HUES48 (cell line): ENCODE measurements around the gene CEP55.
A peak's percentile ranks its signal among the peaks of the same experiment; 100 is the strongest.

Experiments
- H3K27ac ChIP-seq: one replicate; pipeline ENCODE4 v1.7.0; 2013; ENCODE audit warnings: low read depth, low read length, inconsistent platforms
- H3K27me3 ChIP-seq: 2 replicates; pipeline ENCODE4 v1.6.1; 2013; ENCODE audit warnings: mild to moderate bottlenecking, low read length; ENCODE audit not compliant: control insufficient read depth, insufficient read depth
- H3K36me3 ChIP-seq: 2 replicates; pipeline ENCODE4 v1.6.1; 2013; ENCODE audit warnings: low read length; ENCODE audit not compliant: control insufficient read depth, insufficient read depth
- H3K4me1 ChIP-seq: 2 replicates; pipeline ENCODE4 v1.6.1; 2013; ENCODE audit warnings: mild to moderate bottlenecking, low read length; ENCODE audit not compliant: control insufficient read depth, insufficient read depth
- H3K4me3 ChIP-seq: 2 replicates; pipeline ENCODE4 v1.5.1; 2013; ENCODE audit warnings: mild to moderate bottlenecking, low read depth, low read length
- H3K9ac ChIP-seq: 2 replicates; pipeline ENCODE4 v1.6.1; 2013; ENCODE audit warnings: mild to moderate bottlenecking, low read depth, low read length, moderate library complexity
- H3K9me3 ChIP-seq: 2 replicates; pipeline ENCODE4 v1.6.1; 2013; ENCODE audit warnings: low read length; ENCODE audit not compliant: control insufficient read depth, insufficient read depth

Gene CEP55

GRCh38 chr10:93566435-93567276 lies 70.2 kb downstream of the CEP55 start, which contains the start of gene FFAR4:
Gene FFAR4, plus strand, starts transcription at chr10:93566665. Its CDS starts 56 bp downstream, at chr10:93566721.
- Histone ChIP-seq H3K4me1 (peaks cover 20% of the 10 kb centered on the region), H3K9ac (no peak within 1 kb of the TSS), H3K36me3 (no peaks in the 10 kb centered on the region), H3K4me3 (peak within 1 kb of the TSS; percentile 72), H3K9me3 (no peaks in the 10 kb centered on the region), H3K27me3 (peaks cover 88% of the 10 kb centered on the region), H3K27ac (no peak within 1 kb of the TSS)

- Histone ChIP-seq H3K27ac (no peak overlapping the region), H3K4me1 (peaks cover 20% of the 10 kb centered on the region), H3K36me3 (no peaks in the 10 kb centered on the region), H3K9me3 (no peaks in the 10 kb centered on the region), H3K9ac (no peak overlapping the region), H3K27me3 (peaks cover 89% of the 10 kb centered on the region), H3K4me3 (peak overlapping the region; percentile 72)
These were observed 71.1 kb downstream of the CEP55 start for GRCh38 chr10:93567277-93568104.

DNA sequence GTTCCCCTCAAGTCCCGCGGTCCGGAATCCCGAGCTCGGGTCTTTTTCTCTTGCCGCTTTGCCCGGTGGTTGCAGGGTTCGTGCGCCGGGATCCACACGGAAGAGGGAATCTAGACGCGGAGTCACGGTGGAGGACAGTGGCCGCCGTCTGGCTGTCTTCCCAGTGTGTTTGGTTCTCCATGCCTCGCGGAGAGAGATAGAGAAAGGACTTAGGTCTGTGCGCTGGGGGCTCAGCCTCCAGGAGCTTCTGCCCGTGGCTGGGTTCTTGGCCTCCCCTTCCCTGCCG lies 71.6 kb downstream of the CEP55 start:
- Histone ChIP-seq H3K9ac (no peak overlapping the region), H3K4me3 (peak overlapping the region; percentile 28; the same call in 1 of the 2 replicates), H3K27me3 (peaks cover 93% of the 10 kb centered on the region), H3K4me1 (peaks cover 20% of the 10 kb centered on the region), H3K9me3 (no peaks in the 10 kb centered on the region), H3K36me3 (no peaks in the 10 kb centered on the region), H3K27ac (no peak overlapping the region)

GRCh38 chr10:93570383-93570782 lies 74.0 kb downstream of the CEP55 start:
- no peaks in the 10 kb centered on the region for H3K9me3 ChIP-seq

GRCh38 chr10:93572606-93573005 lies 76.2 kb downstream of the CEP55 start:
- Histone ChIP-seq H3K9me3 (no peaks in the 10 kb centered on the region), H3K27me3 (peaks cover 74% of the 10 kb centered on the region), H3K4me3 (no peak overlapping the region), H3K4me1 (peaks cover 10% of the 10 kb centered on the region), H3K36me3 (no peaks in the 10 kb centered on the region), H3K9ac (no peak overlapping the region), H3K27ac (no peak overlapping the region)

More at GRCh38 chr10:93570383-93570782, 74.0 kb downstream of the CEP55 start:
- H3K27me3 ChIP-seq, result peaks cover 92% of the 10 kb centered on the region
- no peak overlapping the region for H3K9ac ChIP-seq
- H3K4me3 ChIP-seq, result no peak overlapping the region
- no peaks in the 10 kb centered on the region for H3K36me3 ChIP-seq
- H3K27ac ChIP-seq, result no peak overlapping the region
- peaks cover 20% of the 10 kb centered on the region for H3K4me1 ChIP-seq

GRCh38 chr10:93573051-93573909 lies 76.9 kb downstream of the CEP55 start:
- no peak overlapping the region for H3K27ac ChIP-seq
- H3K9me3 ChIP-seq, result no peaks in the 10 kb centered on the region
- no peaks in the 10 kb centered on the region for H3K36me3 ChIP-seq
- peaks cover 67% of the 10 kb centered on the region for H3K27me3 ChIP-seq
- H3K9ac ChIP-seq, result no peak overlapping the region
- H3K4me1 ChIP-seq, result peaks cover 7% of the 10 kb centered on the region; the same call in 1 of the 2 replicates
- H3K4me3 ChIP-seq, result no peak overlapping the region

DNA sequence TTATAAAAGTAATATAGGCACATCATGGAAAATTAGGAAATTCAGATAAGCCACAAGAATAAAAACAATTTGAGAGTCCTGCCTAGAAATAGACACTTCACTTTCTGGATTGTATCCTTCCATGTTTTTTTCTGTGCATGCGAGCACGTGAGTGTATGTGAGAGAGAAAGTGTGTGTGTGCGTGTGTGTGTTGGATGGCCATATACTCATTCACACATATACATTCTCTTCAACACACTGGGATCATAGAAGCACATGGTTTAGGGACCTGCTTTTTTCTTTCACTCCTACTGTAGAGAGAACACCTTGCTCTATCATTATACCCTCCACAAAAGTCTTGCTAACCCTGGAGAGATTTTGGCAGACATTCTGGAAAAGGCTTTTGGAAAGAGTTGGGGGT lies 77.5 kb downstream of the CEP55 start:
- no peak overlapping the region for H3K9ac ChIP-seq

GRCh38 chr10:93576888-93577287 lies 80.5 kb downstream of the CEP55 start:
- Histone ChIP-seq H3K9me3 (no peaks in the 10 kb centered on the region), H3K4me1 (no peaks in the 10 kb centered on the region), H3K27me3 (peaks cover 31% of the 10 kb centered on the region), H3K9ac (no peak overlapping the region), H3K36me3 (no peaks in the 10 kb centered on the region), H3K4me3 (no peak overlapping the region), H3K27ac (no peak overlapping the region)

More for the DNA sequence above, 77.5 kb downstream of the CEP55 start:
- H3K9me3 ChIP-seq, result no peaks in the 10 kb centered on the region
- H3K4me1 ChIP-seq, result peaks cover 4% of the 10 kb centered on the region; the same call in 1 of the 2 replicates
- H3K36me3 ChIP-seq, result no peaks in the 10 kb centered on the region
- peaks cover 61% of the 10 kb centered on the region for H3K27me3 ChIP-seq
- no peak overlapping the region for H3K27ac ChIP-seq
- H3K4me3 ChIP-seq, result no peak overlapping the region

- no peak overlapping the region for H3K27ac ChIP-seq
- H3K9me3 ChIP-seq, result no peaks in the 10 kb centered on the region
- H3K4me3 ChIP-seq, result no peak overlapping the region
These were observed 81.2 kb downstream of the CEP55 start for GRCh38 chr10:93577565-93577964.

More at GRCh38 chr10:93577565-93577964, 81.2 kb downstream of the CEP55 start:
- Histone ChIP-seq H3K27me3 (peaks cover 24% of the 10 kb centered on the region), H3K9ac (no peak overlapping the region), H3K36me3 (no peaks in the 10 kb centered on the region), H3K4me1 (no peaks in the 10 kb centered on the region)
